GM19023 (cell line): ENCODE results near the gene IPO9.
"Not testable (repeated sequence)": the region's sequence is repeated elsewhere in the genome, so short reads cannot be mapped to it uniquely, and the experiment has no call there.

Source experiments
- ATAC-seq: cut with Tn5 transposase; IDR thresholded peaks from one replicate; pipeline ENCODE4 v1.9.1; 2021; ENCODE audit warnings: mild to moderate bottlenecking, moderate library complexity; ENCODE audit not compliant: unreplicated experiment

The IPO9 gene

GRCh38 chr1:201845331-201846083, 16.6 kb downstream of the IPO9 start:
- ATAC-seq, result no peak

- ATAC-seq, result no peak
These were observed 18.2 kb downstream of the IPO9 start for GRCh38 chr1:201847150-201847549.

- ATAC-seq, result no peak
These were observed 19.3 kb downstream of the IPO9 start for GRCh38 chr1:201848230-201848629.

- no peak for ATAC-seq
These were observed 20.6 kb downstream of the IPO9 start for GRCh38 chr1:201849372-201850052.

- no peak for ATAC-seq
These were observed 21.1 kb downstream of the IPO9 start for GRCh38 chr1:201850053-201850397.

- ATAC-seq, result no peak
These were observed 23.0 kb downstream of the IPO9 start for GRCh38 chr1:201851949-201852348.

GRCh38 chr1:201856722-201857121, 27.8 kb downstream of the IPO9 start:
- ATAC-seq, result not testable (repeated sequence)

- ATAC-seq, result no peak
These were observed 30.5 kb downstream of the IPO9 start for GRCh38 chr1:201859424-201859823.

- ATAC-seq, result no peak
These were observed 32.5 kb downstream of the IPO9 start for GRCh38 chr1:201861448-201861847.

- no peak for ATAC-seq
These were observed 41.4 kb downstream of the IPO9 start for GRCh38 chr1:201870397-201870796.

GRCh38 chr1:201874672-201875071, 45.7 kb downstream of the IPO9 start:
- no peak for ATAC-seq

GRCh38 chr1:201876148-201876818, 47.3 kb downstream of the IPO9 start:
- no peak for ATAC-seq

- ATAC-seq, result no peak
These were observed 49.0 kb downstream of the IPO9 start for GRCh38 chr1:201877877-201878401.

- ATAC-seq, result no peak
These were observed 52.1 kb downstream of the IPO9 start for GRCh38 chr1:201880928-201881571.

GRCh38 chr1:201881617-201882016, 52.7 kb downstream of the IPO9 start:
- no peak for ATAC-seq

GRCh38 chr1:201882665-201883132, 53.7 kb downstream of the IPO9 start:
- ATAC-seq, result no peak

GRCh38 chr1:201883266-201883665, 54.3 kb downstream of the IPO9 start:
- no peak for ATAC-seq

GRCh38 chr1:201883786-201884185, 54.8 kb downstream of the IPO9 start:
- ATAC-seq, result no peak

- ATAC-seq, result no peak
These were observed 55.5 kb downstream of the IPO9 start for GRCh38 chr1:201884425-201884824.

- no peak for ATAC-seq
These were observed 56.6 kb downstream of the IPO9 start for GRCh38 chr1:201885531-201886075.
